LHCN-M2 (cell line): ENCODE data around the gene PPP1R12B. TPM values are rescaled to one million over a fixed set of nuclear protein-coding genes. Genes with fewer than 3 reads are reported as not detected.
A peak's percentile ranks its signal among the peaks of the same experiment; 100 is the strongest.
"Not testable (repeated sequence)": the region's sequence is repeated elsewhere in the genome, so short reads cannot be mapped to it uniquely, and the experiment has no call there.

Experiments
- DNase-seq: peaks from one replicate; pipeline ENCODE4 v3.0.0-alpha.2; 2012; ENCODE audit warnings: low read depth
- total RNA-seq: library from RNA; depleted of rRNA; stranded (reverse); fragments of >200 nt; gene quantifications from 2 replicates; pipeline ENCODE4 v1.2.3, GENCODE V29; 2014

Gene PPP1R12B
- total RNA-seq, 1 experiment from 2014 or later = 9.8 TPM

- peak; percentile 70 for DNase-seq
These were observed 134.9 kb downstream of the PPP1R12B start for GRCh38 chr1:202483362-202483761.

GRCh38 chr1:202484032-202484431 is 135.5 kb downstream of the PPP1R12B start:
- DNase-seq = not testable (repeated sequence)

DNA sequence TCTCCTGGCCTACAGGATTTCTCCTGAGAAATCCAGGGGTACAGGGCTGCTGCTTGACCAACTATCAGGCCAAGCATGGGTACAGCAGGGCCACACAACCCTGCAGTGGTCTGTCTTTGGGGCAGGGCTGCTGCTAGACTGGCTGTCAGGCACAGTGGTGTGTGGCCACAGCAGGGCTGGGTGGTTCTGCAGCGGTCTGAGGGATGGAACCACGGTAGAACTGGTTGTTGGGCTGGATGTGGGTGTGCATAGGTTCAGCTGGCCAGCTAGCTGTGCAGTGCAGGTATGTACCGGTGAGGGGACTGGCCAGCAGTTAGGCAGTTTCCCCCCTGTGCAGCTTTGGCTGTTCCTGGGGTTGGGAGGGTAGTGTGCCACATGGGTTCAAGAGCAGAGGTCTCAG is 136.3 kb downstream of the PPP1R12B start:
- DNase-seq = not testable (repeated sequence)

- not testable (repeated sequence) for DNase-seq
These were observed 139.7 kb downstream of the PPP1R12B start for GRCh38 chr1:202488178-202488649.

DNA sequence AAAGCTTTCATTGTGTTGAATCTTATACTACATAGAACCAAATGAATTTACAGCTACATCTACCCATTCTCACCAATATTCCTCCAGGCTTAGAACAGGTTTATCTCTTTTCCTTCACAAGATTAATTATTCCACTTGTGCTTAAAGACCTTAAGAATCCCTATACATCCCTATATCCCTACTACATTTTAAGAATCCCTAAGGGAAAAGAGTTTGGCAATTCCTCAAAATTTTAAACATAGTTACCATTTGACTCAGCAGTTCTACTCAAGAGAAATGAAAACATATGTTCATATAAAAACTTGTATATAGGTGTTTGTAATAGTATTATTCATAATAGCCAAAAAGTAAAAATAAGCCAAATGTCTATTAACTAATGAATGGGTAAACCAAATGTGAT is 140.6 kb downstream of the PPP1R12B start:
- DNase-seq = not testable (repeated sequence)

GRCh38 chr1:202493112-202493511 is 144.6 kb downstream of the PPP1R12B start:
- not testable (repeated sequence) for DNase-seq

DNA sequence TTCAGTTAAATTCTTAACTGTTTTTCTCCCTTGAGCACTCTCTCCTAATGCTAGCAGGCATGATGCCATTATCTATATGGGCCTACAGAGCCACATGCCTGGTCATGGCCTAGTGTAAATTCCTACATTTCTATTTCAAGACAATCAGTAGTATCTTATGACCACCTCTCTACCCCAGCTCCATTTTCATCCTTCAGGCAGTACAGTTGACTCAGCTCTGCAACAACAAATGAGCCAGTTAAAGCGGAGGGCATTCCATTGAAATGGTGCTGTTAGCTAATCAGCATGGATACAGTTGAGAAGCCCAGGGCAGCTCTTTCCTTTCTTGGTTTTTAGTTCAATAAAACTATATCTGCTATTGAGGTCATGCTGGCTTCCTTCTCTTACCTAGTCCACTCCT is 150.0 kb downstream of the PPP1R12B start:
- DNase-seq = no peak

GRCh38 chr1:202499997-202500396 is 151.5 kb downstream of the PPP1R12B start:
- DNase-seq = not testable (repeated sequence)

- DNase-seq = peak; percentile 30
These were observed 152.8 kb downstream of the PPP1R12B start for GRCh38 chr1:202501281-202501680.

DNA sequence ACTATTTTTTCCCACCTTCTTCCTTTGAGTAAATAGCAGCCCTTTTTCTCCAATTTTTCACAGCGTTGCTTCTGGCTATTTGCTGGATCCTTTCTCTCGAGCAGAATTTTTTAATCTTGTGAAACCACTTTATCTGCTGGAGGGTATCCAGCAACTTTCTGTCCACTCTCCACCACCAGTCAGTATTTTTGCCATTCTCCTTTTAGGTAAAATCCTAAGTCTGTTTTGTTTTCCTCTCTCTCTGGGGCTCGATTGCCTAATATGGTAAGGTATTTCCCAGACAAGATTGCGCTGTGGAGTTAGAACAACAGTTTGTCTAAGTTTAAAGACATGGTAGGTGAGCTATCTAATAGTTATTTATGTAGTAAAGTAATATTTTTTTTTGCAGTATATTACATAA is 156.9 kb downstream of the PPP1R12B start:
- peak; percentile 67 for DNase-seq

GRCh38 chr1:202505880-202506575 is 157.5 kb downstream of the PPP1R12B start:
- DNase-seq = not testable (repeated sequence)

GRCh38 chr1:202508863-202509262 is 160.4 kb downstream of the PPP1R12B start:
- DNase-seq = not testable (repeated sequence)

- not testable (repeated sequence) for DNase-seq
These were observed 165.4 kb downstream of the PPP1R12B start for GRCh38 chr1:202513875-202514274.

DNA sequence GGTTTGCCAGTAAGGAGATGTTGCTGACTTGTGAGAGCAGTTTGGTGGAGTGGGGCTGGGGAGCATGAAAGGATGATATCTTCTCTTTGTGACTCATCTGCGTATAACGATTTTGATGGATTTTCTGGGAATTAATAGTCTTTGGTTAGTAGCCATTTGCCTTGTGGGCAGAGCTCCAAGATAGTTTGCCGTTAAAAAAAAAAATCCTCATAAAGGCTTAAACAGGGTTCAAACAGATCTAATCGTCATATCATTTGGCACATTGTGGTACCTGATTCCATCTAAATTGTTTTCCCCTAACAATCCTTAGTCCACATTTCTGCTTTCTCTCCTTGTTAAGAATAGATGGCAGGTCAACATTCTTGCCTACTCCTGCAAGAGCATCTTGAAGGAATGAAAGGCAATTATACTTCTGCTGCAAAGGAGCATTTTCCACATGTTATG is 168.0 kb downstream of the PPP1R12B start:
- DNase-seq = no peak

- DNase-seq = not testable (repeated sequence)
These were observed 168.6 kb downstream of the PPP1R12B start for GRCh38 chr1:202517146-202517545.

GRCh38 chr1:202518180-202518579 is 169.7 kb downstream of the PPP1R12B start:
- DNase-seq = not testable (repeated sequence)

DNA sequence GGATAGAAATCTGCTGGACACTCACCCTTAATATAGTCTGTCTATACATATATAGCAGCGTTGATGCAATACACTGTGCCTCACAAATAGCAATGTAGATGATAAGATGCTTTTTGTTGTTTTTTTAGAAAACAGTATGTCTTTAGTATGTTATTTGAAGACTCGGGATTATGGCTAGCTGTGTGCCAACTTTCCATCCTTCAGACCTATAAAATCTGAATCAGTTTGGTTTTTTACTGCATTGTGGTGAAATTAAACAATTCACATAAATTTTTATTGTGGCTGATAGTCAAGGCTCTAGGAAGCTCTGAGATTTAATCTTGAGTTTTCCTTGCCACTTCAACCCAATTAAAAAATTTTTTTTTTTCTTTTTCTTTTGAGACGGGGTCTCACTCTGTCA is 170.4 kb downstream of the PPP1R12B start:
- not testable (repeated sequence) for DNase-seq

DNA sequence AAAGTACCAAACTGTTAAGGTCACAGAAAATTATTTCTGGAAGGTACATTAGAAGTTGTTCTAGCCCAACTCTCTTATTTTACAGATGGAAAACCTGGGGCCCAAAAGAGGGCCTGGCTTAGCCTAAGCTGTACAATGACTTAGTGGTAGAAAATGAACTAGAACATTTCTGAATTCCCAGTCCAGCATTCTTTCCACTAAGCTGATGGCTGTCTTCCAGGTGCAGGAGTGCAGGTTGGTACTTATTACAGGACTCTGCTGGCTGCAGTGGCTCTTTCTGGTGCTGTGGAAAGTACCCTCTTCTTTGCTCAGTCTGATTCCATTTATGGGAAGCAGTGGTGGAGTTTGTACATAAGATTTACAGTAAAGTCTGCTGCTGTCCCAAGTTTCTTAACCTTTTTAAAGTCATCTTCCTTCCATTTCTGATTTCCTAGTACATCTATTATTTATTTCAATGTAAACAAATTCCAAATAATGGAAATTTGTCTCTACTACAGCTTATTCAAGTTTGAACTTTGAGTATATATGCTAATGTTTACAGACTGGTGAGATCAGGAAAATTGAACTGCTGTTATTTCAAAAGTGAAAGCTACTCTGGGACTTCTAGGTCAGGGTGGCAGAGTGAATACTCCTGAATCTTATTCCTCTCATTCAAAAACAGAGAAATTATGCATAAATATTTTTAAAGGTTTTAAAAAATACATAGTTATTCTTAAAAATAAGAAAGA is 171.8 kb downstream of the PPP1R12B start:
- not testable (repeated sequence) for DNase-seq

DNA sequence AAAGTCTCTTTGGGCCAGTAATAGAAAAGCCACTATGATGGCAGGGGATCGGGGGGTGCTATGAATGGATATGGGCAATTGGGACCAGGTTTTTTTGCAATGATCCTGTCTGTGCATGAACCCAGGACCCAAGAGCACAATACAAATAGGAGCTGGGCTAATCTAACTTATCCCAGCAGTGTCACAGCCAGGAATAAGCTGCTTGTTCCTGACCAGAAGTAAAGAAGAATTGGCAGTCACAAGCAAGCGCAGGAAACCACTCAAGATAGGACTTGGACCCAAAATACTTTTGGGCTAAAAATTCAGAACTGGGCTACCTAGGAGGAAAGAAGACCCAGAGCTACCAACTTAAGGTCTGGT is 172.3 kb downstream of the PPP1R12B start:
- not testable (repeated sequence) for DNase-seq

- DNase-seq = not testable (repeated sequence)
These were observed 173.0 kb downstream of the PPP1R12B start for GRCh38 chr1:202521484-202521883.

DNA sequence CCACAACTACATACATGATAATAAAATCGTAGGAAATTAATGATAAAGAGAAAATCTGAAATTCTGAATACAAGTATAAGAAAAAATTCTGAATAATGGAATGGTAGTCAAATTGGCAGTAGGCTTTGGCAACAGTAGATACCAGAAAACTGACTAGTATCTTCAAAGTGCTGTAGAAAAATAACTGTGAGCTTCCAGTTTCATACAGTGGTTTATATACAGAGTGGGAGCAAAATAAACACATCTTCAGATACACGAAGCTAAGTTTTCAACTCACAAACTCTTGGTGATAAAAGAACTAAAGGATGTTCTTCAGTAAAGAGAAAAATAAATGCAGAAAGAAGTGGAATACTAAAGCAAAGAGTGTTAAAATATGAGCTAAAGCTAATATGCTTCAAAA is 173.4 kb downstream of the PPP1R12B start:
- DNase-seq = no peak

DNA sequence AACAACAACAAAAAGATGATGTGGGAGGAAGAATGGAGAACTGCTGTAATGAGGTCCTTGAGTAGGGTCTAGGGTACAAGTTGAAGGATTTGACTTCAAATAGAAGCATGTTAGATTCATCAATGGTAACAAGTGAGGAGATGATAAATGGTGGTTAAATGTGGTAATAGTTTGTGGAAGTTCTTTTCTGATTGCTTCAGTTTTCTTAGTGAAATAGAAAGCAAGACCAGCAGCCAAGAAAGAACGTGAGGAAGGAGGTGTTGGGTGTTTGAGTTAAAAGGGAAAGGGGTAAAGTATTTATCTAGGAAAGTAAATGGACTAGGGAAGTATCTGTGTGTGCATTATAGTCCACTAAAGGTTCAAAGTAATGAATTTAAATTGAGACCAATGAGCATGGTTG is 177.6 kb downstream of the PPP1R12B start:
- not testable (repeated sequence) for DNase-seq
